Skin of body (tissue), 2 donors: Measurements from ENCODE around the gene CD3D. TPM values are rescaled to one million over a fixed set of nuclear protein-coding genes. Genes with fewer than 3 reads are reported as not detected.

ENCODE experiments used
- DNase-seq: peaks from one replicate; lab custom pipeline; 2025; lab: John Stamatoyannopoulos, UW
- total RNA-seq: library from RNA; depleted of rRNA; stranded (reverse); fragments of >200 nt; gene quantifications from one replicate; pipeline ENCODE4 v1.2.3, GENCODE V29; 2014

The CD3D gene
- total RNA-seq = 0.59 TPM

GRCh38 chr11:118342503-118343161 lies at the start of gene CD3D:
Gene CD3D (minus strand): TSS chr11:118342705. CDS start chr11:118342607, 98 bp downstream.
- no peak for DNase-seq

DNA sequence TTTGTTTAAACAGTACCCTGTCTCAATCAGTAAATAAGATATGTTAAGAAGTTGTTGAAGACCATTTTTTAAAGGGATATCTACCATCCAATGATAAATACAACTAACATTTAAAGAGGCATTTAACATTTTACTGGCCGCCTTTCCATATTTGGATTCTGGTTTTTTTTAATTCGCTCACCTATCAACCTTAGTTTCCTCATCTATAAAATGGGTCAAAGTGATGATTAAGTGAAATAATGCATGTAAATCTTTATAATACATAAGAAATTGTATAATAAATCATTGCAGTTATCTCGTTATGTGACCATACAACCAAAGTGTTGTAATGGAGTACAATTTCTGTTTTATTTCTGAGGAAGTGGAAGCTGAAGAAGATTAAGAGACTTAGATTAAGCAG lies 41.2 kb upstream of the CD3D start:
- no peak for DNase-seq

- DNase-seq = no peak
Observed at GRCh38 chr11:118382954-118383353, 40.4 kb upstream of the CD3D start.

- no peak for DNase-seq
Observed at GRCh38 chr11:118380571-118380970, 38.1 kb upstream of the CD3D start.

GRCh38 chr11:118379497-118379896 lies 37.0 kb upstream of the CD3D start:
- DNase-seq = no peak

DNA sequence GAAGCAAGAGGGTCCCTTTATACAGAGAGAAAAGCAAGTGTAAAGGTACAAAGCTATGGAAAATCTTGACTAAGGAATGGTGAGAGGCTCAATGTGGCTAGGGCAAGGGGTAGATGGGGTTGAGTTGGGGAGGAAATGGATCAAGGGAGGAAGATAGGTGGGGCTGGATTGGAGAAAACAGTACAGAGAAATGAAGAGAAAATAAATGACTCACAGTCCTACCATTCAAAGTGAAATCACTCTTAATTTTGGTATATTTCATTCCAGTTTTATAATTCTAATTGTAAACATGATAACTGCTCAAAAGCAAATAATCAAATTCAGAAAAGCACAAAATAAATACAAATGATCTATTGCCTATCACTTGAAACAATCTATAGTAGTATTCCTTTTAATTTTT lies 33.5 kb upstream of the CD3D start:
- no peak for DNase-seq

DNA sequence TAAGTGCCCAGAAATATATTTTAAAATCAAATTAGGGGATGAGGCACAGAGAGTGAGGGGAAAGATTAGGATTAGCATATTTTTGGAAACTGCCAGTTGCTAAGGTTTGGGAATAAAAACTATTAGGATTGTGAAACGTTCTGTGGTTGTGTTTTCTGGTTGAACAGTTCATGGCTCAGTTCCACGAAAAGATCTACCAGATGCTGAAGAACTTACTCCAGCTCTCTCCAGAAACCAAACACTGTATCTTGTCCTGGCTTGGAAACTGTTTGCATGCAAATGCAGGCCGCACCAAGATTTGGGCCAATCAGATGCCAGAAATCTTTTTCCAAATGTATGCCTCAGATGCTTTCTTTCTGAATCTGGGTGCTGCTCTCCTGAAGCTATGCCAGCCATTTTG lies 32.2 kb upstream of the CD3D start:
- peak; percentile 23 for DNase-seq

DNA sequence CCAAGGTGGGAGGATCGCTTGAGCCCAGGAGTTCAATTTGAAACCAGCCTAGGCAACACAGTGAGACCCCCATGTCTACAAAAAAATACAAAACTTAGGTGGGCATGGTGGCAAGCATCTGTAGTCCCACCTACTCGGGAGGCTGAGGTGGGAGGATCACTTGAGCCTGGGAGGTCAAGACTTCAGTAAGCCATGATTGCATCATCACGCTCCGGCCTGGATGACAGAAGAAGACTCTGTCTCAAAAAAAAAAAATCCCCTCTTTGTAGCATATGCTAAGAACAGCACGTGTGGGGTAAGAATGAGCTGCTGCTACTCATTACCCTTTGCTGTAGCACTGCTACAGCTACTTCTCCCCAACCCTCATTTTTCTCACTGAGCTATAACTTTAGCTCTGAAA lies 31.4 kb upstream of the CD3D start:
- no peak for DNase-seq

DNA sequence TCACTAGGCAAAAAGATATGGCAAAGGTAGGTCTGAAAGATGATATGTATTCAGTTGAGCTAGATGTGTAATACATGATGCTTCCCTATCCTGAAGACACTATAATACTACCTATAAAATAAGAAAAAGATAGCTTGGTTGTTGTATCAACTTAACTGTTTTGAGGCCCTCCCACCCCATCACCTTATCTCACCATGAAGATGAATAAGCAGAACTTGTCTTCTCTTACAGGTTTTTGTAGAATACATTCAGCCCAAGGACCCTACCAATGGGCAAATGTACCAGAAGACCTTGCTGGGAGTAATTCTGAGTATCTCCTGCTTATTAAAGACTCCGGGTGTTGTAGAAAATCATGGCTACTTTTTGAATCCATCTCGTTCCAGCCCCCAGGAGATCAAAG lies 30.8 kb upstream of the CD3D start:
- DNase-seq = no peak

DNA sequence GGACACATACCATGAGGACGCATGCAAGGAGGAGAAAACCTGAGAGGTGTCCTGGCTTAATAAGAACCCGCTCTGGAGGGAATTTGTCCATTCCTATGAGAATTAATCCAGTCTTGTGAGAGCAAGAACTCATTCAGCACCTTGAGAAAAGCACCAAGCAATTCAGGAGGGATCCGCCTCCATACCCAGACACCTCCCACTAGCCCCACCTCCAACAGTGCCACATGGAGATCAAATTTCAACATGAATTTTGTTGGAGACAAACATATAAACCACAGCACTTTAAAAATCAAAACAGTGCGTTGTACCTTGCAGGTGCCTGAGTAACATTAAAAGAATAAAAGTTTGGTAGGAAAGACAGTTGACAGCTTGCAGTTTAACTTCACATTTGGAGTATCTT lies 28.3 kb upstream of the CD3D start:
- no peak for DNase-seq

- DNase-seq = no peak
Observed at GRCh38 chr11:118366287-118366686, 23.8 kb upstream of the CD3D start.

DNA sequence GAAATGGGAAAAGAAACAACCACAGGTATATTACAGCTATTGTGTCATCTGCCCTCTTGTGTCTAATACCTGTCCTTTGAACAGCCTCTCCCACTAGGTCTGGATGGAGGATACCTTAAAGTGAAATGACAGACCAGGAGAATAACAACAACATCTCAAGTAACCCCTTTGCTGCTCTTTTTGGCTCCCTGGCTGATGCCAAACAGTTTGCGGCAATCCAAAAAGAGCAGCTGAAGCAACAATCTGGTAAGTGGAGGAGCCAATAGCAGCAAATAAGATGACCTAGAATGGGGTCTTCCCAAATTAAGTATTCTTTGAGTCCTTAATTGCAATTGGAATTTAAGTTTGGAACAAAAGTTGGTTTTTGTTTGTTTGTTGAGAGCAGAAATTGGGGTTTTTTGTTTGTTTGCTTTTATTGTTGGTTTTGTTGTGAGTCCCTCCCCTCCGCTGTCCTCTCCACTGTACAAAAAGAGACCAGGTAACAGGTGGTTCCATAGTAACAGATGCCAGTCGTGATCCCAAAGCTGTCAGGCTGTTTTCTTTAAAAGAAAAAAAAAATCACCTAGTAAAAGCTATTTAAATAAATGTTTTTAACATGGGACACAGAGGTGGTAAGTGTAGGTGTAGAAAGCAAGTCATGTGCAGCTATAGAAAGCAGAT lies 22.6 kb upstream of the CD3D start:
- no peak for DNase-seq

DNA sequence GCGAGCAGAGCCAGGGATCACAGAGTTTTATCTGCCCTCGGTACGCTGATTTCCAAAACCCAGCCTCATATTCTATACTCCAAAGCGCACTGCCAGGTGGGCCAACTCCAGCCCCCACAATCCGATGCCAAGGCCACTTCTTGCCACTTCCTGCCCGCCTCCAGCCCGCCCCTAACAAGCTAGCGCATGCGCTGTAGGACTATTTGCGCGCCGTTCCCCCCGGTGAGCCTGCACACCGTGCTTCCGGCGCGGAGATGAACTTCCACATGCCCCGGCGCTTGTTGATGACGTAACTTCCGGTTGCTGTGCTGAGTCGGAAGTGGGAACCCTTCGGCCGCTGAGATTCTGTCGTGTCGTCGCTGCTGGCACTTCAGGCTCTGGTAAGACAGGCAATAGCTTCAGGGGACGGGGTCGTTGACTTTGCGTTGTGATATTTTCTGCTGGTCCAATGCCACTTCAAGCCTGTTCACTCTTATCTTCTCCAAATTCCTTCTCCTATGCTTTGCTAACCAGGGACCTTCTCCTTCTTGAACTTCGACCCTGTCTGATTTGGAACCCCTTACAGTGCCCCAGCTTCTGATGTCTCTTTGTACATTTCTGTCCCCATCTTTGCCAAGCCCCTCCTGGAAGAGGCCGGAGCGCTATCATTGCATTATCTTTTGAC lies 16.9 kb upstream of the CD3D start, which contains the start of gene UBE4A:
Gene UBE4A (plus strand): TSS at position 306 of the 664 bp plus-strand sequence. CDS start 5,481 bp downstream, outside the sequence.
- peak; percentile 90 for DNase-seq

- no peak for DNase-seq
Observed at GRCh38 chr11:118358071-118358470, 15.6 kb upstream of the CD3D start.

DNA sequence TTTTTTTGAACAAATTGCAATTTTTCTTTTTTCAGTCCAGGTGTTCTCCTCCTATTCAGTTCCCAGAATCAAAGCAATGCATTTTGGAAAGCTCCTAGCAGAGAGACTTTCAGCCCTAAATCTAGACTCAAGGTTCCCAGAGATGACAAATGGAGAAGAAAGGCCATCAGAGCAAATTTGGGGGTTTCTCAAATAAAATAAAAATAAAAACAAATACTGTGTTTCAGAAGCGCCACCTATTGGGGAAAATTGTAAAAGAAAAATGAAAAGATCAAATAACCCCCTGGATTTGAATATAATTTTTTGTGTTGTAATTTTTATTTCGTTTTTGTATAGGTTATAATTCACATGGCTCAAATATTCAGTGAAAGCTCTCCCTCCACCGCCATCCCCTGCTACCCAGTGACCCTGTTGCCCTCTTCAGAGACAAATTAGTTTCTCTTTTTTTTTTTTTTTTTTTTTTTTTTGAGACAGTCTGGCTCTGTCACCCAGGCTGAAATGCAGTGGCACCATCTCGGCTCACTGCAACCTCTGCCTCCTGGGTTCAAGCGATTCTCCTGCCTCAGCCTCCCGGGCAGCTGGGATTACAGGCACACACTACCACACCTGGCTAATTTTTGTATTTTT lies 10.7 kb upstream of the CD3D start:
- DNase-seq = no peak

DNA sequence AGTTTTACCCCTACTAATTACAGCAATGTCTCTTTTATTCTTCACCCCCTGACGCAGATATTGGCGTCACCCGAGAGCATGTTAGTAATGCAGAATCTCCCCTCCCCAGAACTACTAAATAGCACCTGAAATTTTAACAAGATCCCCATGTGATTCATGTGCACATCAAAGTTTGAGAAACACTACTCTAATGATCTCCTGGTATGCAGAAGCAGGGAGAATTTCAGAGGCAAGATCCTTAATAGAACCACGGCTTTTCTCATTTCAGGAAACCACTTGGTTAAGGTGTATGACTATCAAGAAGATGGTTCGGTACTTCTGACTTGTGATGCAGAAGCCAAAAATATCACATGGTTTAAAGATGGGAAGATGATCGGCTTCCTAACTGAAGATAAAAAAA lies 7.0 kb upstream of the CD3D start:
- no peak for DNase-seq

DNA sequence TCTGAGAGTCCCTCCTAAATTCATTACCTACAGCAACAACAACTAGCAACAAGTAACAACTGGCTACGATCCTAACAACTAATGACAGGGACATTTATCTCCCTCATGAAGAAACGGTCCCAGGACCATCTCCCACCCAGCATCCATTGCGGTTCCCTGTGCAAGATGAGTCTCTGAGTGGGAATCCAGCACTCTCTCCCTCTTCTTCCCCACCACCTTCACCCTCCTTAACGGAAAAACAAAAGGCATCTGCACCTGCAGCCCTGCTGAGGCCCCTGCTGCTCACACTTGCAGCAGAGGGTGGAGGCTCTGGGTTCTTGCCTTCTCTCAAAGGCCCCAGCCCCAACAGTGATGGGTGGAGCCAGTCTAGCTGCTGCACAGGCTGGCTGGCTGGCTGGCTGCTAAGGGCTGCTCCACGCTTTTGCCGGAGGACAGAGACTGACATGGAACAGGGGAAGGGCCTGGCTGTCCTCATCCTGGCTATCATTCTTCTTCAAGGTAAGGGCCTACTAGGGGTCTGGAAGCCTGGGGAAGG lies 1.5 kb upstream of the CD3D start, which contains the start of gene CD3G:
Gene CD3G (plus strand): TSS at position 364 of the 535 bp plus-strand sequence. CDS start 80 bp downstream, at position 444.
- DNase-seq = no peak

- DNase-seq = no peak
Observed at GRCh38 chr11:118343248-118343647, 743 bp upstream of the CD3D start.

DNA sequence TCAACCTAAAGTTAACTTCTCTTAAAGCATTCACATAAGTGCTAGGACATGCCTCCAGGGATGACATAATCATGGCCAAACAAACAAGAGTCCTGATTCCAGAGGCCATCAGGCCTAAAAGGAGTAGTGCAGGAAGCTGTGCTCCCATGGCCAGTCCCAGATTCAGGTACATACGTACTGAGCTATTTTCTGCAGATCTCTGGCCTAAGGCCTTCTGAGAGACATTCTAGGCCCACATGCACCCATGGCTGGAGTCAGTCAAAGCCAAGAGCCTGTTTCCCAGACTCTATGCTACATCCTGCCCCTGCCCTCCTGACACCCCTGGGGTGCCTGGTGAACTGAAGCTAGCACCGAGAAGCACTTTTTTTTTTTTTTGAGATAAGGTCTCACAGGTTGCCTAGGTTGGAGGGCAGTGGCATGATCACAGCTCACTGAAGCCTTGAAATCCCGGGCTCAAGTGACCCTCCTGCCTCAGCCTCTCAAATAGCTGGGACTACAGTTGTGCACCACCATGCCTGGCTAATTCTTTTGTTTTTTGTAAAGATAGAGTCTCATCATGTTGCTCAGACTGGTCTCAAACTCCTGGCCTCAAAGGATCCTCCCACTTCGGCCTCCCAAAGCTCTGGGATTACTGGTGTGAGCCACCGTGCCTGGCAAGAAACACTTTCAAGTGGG lies 553 bp downstream of the CD3D start:
- no peak for DNase-seq

DNA sequence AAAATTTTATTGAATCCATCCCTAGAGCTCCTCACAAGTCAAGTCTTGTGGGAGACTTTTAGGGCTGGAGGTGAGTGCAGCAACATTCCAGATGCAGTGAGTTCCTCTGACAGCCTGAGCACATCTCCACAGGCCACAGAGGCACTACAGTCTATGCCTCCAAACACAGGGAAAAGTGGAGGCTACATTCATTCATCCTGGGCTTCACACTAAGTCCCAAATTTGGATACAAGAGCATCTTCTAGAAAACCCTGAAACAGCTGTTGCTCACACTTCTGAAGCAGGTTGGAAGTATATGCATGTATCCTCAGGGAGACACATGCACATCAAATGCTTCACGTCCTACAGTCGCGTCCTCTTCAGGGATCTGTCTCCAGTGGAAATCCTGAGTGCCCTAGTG lies 1.2 kb downstream of the CD3D start:
- DNase-seq = no peak

DNA sequence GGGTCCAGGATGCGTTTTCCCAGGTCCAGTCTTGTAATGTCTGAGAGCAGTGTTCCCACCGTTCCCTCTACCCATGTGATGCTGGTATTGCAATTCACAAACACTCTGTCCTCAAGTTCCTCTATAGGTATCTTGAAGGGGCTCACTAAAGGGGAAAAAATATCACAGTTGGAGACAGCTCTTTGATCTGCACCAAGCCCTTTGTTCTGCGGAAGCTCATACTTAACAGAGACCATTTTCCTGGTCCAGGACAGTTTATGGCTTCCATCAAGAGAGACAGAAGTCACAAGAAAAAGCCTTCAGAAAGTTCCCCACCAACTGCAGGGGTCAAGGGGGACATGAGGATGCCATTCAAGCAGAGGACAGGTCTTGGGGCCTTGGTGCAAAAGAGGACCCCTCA lies 2.1 kb downstream of the CD3D start:
- DNase-seq = no peak
